Measurements from ENCODE around the gene CDK18.
"Not testable (repeated sequence)": the region's sequence is repeated elsewhere in the genome, so short reads cannot be mapped to it uniquely, and the experiment has no call there.

CDK18 gene

DNA sequence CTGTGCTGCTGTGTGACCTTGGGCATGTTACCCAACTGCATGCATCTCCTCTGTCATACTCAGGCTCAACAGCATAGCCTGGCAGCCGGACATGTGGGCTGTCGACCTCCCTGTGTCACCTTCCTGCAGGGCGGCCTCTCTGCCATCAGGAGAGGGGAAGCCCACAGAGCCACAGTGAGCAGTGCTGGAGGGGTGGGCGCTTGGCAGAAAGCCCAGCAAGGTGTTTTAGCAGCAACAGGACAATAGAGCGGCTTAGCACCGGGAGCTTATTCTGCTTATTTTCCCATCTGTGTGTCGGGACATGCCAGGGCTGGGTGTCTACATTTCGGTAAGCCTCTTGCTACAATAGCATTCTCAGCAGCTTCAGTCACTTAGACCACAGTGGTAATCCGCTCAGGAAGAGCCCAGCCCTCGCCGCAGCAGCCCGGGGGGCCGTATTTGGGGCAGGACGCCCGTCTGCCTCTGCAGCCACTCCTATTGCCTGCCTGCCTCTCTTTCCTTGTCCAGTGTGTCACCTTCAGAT, 22.8 kb upstream of the CDK18 start:
- no peak for FAIRE-seq

DNA sequence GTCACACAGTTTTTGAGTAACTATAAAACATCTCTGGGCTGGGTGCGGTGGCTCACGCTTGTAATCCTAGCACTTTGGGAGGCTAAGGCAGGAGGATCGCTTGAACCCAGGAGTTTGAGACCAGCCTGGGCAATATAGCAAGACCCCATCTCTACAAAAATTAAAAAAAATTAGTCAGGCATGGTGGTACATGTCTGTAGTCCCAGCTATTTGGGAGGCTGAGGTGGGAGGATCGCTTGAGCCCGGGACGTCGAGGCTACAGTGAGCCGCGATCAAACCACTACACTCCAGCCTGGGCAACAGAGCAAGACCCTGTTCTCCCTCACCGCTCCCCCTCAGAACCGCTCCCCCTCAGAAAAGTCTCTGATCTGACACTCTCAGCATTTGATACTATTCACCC, 21.9 kb upstream of the CDK18 start:
- FAIRE-seq = not testable (repeated sequence)

DNA sequence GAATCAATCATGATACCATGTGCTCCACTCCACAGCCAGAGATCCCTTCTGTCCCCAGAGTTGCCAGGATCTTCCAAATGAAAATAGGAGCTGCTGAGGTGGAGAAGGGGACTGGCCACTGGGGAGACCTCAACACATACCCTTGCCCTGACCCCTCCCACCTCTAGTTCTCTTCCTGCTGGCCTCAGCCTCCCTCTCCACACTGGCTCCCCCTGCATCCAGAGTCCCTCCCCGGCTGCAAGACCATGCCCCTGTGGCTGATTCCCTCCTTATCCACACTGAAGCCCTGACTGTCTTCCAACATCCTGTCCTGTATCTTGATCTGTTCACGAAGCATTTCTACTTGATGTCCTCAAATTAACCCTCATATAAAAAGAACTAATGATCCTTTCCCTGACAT, 21.1 kb upstream of the CDK18 start:
- no peak for FAIRE-seq

DNA sequence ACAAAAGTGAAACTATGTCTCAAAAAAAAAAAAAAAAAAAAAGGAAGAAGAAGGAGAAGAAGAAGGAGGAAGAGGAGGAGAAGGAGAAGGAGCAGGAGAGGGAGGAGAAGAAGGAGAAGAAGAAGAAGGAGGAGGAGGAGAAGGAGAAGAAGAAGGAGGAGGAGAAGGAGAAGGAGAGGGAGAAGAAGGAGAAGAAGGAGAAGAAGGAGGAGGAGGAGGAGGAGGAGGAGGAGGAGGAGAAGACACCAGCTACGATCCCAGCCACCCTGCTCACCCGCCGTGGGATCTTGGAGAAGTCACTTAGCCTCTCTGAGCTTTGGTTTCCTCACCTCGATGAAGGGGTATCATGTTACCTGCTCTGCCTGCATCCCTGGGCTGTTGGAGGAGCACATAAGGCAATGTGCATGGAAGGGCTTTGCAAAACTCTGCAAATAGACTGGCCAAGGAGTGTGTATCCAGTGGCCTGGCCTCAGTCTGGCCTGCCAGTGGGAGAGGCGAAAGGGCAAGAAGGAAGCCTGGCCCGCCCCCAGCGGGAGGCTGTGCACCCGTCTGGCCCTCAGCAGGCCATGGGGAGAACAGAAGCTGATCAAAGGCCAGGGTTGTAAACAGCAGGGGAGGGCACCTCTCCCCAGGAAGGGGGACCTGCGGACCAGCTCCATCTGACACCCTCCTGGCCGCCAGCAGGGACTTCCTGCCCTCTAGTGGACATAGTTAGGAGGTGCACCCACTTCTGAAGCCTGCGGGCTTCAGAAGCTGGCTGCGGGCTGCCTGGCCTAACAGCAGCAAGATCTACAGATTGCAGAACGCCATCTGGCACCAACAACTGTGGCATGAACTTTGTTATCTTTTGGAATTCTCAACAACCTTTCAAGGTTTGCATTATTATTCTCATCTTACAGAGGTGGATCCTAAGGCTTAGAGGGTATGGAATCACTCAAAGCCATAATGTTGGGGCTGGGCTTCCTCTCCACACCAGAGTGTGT, 19.2 kb upstream of the CDK18 start:
- no peak for FAIRE-seq

DNA sequence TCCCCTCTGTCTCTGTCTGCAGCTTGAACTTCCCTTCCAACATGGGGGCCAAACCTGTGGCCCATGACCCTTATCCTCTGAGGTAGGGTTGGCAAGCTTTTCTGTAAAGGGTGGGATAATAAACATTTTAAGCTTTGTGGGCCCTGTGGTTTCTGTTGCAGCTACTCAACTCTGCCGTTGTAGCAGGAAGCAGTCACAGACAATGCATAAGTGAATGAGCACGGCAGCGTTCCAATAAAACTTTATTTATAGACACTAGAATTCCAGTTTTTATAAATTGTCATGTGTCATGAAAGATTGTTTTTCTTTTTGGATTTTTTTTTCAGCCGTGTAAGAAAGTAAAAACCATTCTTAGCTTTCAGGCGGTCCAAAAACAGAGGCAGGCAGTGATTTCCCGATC, 18.2 kb upstream of the CDK18 start:
- no peak for FAIRE-seq

DNA sequence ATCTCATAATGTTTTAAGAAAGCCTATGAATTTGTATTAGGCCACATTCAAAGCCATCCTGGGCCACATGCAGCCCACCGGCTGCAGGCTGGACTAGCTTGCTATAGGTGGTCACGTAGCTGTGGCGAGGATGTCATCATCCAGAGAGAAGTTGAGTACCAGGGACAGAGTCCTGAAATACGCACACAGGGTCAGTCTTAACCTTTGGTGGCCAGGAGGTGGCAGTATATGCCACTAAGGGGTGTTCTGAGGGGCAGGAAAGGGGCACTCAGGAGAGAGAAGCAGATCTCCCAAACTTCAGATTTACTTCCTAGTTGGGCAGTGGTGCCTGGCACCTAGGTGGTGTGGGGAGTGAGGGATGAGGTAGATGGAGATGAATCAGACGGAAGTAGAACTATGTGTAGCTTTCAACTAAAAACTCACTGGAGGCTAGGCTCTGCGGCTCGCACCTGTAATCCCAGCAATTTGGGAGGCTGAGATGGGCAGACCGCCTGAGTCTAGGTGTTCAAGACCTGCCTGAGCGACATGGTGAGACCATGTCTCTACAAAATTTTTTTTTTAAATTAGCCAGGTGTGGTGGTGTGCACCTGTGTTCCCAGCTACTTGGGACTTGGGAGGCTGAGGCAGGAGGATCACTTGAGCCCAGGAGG, 16.3 kb upstream of the CDK18 start:
- no peak for FAIRE-seq

DNA sequence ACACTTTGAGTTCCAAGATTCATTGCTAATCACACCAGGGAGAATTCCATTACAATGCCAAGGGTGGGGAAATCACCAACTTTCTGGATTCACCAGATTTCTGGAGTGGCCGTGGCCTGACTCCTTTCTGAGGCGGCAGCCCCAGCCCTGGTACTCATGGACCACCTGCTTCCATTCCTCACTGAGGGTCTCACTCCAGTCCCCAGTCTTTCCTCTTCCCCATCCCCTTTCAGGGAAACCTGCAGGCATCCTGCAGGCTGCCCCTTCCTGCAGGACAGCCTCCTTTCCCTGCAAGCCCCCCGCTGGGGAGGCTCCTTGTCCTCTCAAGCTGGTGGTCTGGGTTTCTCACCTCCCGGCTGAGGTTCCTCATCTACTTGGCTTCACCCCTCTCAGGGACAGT, 12.7 kb upstream of the CDK18 start:
- FAIRE-seq = no peak

DNA sequence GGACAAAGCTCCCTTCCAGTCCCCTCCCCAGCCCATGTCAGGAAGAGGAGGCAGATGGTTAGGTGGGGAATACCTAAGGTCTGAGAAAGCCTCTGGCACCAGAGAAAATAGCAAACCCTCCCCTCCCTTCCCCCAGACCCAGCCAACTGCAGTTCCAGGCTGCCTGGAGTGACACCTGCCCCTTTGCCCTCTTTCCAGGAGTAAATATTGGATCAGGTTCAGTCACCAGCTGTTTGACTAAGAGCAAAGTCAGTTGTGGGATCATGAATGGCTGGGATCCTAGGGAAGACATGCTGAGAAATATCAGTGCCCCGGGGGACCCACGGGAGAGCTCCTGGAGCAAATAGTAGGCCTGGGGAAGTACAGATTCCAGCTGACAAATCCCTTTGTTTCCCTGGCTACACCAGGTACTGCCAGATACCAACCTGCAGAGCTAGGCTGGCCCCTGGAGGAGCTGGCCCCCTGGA, 12.2 kb upstream of the CDK18 start:
- FAIRE-seq = no peak

DNA sequence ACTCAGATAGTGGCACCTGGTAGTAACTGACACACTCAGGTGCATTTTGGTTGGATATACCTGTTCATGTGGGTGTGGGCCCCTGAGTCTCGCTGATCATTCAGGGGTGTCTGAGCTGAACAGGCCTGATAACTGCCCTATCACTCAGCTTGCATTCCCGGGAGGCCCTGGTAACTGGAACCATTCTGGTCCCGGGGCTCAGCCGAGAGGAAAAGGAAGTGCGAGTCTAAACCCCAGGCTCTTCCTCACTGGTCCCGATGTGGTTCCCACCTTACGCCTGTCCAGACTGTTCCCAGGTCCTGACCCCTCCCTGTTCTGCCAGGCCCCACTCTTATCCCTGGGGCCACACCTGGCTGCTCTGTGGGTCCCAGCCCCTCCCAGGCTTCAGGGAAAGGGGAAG, 11.7 kb upstream of the CDK18 start:
- FAIRE-seq = no peak

DNA sequence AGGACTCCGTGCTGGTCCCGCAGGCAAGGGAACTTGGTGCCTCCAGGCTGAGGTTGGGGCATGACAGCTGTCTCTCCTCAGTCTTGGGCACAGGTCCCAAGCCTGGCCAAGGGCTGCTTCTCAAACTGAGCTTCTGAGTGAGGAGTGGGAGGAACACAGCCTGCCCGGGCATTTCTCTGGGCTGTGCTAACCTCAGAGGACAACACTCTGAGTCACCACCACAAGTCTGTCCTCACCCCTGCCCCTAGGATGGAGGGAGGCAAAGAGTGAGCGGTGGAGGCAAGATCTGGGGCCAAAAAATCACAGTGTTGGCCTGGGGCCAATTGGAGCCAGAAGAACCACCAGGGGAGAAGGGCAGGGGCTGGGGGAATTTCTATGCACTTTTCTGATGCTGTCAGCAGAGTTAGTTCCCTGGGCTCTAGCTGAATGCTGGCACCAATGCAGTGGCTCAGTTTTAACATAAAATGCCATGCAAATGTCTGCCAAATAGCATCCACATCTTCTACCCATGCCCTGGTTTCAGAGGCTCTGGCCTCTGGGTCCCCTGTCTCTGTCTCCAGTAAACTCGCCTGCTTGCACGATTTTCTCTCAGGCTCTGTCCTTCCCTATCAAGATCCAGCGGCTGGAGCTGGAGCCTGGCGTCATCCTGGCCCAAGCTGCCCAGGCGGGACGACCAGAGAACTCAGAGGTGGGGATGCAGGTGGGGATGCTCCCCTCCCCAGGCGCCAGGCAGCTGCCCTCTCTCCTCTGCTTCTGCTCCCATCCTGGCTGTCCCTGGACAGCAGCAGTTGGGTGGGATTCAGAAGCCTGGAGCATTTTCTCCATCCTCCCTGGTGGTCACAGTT, 11.0 kb upstream of the CDK18 start:
- no peak for FAIRE-seq

DNA sequence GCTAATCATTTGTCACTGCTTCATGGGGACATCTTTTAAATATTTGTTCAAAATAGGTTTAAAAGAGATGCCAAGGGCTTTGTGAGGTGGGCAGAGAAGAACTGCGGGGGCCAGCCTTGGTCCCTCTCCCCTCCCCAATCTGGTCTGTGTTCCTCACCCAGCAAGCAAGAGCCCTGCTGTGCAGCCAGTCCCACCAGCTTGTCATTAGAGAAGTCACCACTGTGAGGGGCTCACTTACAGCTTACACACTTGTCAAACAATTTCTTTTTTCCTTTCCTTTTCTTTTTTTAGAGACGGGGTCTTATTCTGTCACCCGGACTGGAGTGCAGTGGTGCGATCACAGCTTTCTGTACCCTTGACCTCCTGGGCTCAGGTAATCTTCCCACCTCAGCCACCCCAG, 10.4 kb upstream of the CDK18 start:
- FAIRE-seq = no peak

DNA sequence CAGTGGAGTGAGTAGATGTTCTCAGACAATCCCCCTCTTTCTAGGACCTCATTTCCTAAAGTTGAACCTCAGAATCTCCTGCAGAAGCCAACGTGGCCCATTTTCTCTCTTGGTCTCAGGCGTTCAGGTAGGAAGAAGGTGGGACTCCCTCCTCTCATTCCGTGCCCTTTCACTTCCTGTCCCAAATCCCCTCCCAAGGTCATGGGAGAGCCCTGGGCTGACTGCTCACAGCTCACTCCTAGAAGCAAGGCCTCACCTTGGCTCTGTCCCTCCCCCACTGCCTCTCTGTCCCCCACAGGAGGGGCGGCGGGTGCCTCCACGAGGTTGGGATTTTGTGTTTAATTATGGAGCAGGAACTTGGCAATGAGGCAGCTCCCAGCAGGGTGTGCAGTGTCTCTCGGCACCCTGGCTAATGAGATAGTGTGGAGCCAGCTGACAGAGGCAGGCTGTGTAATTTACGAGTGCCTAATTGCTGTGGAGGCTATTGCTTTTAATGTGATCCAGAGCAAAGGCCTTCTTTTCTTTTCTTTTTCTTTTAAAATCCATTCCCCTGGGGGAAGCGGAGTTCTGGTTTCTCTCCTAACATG, 9.1 kb upstream of the CDK18 start:
- no peak for FAIRE-seq

DNA sequence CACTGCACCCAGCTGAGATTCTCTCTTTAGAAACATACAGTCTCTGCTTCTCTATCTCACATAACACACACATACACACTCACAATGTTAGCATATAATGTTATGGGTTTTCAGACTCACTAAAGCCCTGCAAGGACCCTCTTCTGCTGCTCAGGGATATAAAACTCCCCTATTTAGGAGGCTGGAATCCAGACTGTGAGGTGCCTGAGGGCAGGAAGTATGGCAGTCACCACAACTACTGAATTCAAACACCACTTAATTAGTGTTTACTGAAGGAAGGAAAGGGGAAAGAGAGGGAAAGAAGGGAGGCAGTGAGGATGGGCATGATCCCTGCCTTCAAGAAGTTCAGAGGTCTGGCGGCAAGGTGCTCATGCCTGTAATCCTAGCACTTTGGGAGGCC, 7.8 kb upstream of the CDK18 start:
- FAIRE-seq = no peak

DNA sequence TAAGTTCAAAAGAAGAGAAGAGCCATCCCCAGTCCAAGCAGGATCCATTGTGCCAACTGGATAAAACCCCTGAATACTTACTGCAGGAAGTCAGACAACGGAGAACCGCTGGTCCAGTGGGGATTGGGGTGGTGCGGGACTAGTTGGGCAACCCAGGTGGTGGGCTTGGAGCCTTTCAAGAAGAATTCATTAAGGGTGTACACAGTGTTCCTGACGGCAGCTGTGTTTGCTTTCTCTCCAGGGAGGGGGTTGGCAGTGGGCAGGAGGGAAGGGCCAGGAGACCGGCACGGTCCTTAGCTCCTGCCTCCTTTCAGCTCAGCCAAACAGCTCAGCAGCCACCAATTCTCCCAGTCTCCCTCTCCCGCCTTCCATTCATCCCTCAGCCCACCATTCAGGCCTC, 7.1 kb upstream of the CDK18 start:
- FAIRE-seq = no peak

DNA sequence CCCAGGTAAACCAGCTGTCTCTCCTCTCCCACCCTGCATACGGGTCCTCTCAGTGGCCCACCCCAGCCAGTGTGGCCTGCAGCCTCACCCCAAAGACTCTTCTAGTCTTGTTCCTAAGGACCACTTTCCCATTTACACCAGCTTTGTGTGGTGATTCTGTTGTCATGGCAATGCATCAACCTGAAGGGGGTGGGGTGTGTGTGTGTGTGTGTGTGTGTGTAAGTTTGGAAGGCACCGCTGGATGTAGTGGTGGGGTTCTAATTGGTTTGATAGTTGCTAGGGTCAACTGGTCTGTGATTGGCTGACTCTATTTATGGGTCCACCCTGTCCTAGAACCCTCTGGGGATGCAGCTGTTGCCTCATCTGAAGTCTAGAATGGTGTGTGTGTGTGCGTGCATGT, 4.7 kb upstream of the CDK18 start:
- FAIRE-seq = no peak

DNA sequence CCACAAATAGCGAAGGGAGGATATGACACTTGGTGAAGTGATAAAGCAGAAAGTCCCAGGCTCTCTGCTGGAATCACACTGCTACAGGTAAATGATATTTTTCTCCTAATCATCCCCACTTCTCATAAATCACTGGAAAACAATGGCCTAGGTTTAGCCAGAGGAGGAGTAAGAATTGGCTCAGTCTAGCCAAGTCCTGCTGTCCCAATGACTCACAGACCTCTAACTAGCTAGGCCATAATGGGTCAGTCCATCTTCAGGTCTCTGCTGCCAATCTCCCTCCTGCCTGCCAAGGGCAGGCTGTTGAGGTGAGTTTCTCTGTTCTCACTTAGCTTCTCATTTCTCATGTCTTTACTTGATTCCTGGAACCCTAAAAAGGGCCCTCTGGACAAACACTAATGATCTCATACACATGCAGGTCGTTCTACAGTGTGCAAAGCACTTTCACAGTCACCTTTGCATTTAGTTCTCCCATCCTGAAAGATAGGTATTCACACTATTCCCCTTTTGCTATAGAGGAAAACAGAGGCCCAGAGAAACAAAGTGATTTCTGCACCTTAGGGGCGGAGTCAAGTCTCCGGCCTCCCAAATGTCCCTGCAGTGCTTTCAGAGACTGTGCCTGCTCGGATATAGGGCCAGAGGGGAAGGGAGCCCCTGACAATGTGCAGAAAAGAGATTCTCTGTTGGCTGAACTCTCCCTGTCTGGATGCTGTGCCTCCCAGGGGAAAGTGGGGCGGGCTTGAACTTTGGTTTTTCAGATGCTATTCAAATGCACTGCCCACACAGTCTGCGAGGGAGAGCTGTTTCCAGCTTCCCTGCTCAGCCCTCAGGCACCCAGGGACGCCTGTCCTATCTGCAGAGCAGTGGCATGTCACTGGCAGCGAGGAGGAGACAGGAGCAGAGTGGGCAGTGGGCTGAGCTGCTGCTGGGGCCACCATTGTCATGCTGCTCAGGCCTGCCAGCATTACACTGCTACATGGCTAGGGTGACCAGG, 3.9 kb upstream of the CDK18 start:
- no peak for FAIRE-seq

DNA sequence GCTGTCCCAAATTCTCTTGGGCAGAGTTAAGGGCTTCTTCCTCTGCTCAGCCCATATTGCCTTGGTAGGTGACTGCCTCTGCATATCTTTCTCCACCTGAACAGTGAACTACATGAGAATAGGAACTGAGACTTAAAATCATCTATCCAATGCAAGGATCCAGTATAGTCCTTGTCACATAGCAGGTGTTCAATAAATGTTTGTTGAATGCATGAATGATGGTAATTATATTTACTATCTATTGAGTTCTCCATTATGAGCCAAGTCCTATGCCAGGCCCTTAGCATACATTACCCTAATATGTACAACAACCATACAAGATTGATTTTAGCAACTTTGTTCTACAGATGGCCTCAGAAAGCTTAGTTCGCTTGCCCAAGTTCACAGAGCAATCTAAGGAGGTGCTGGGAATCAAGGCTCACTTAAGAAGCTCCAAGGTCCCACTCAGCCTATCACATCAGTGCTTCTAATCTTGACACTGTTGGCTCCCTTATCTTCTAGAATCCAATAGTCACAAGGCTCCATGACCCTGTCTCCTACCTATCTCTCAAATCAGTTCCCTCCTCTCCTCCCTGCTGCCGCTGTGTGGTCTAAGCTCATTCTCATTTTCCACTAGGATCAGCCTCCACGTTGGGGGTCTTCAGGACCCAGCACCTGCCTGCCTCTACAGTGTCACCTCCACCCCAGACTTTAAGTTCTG, 2.2 kb upstream of the CDK18 start:
- FAIRE-seq = no peak

DNA sequence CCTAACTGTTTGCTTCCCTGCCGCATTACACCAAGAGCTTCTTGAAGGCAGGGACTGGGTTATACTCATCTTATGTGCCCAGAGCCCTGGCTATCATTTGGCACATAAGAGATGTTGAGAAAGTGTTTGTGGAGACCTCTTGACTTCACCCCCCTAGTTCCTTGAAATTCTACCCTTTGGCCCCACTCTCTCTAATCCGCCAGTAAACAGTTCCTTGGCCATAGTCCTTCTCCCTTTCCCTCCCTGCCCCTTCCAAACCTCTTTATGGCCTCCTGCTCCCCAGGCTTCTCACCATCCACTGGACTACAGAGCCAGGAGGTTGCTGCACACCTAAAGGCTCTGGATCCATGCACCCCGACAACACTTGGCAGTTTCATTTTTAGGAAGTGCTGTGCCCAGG, 1.5 kb upstream of the CDK18 start:
- FAIRE-seq = no peak

DNA sequence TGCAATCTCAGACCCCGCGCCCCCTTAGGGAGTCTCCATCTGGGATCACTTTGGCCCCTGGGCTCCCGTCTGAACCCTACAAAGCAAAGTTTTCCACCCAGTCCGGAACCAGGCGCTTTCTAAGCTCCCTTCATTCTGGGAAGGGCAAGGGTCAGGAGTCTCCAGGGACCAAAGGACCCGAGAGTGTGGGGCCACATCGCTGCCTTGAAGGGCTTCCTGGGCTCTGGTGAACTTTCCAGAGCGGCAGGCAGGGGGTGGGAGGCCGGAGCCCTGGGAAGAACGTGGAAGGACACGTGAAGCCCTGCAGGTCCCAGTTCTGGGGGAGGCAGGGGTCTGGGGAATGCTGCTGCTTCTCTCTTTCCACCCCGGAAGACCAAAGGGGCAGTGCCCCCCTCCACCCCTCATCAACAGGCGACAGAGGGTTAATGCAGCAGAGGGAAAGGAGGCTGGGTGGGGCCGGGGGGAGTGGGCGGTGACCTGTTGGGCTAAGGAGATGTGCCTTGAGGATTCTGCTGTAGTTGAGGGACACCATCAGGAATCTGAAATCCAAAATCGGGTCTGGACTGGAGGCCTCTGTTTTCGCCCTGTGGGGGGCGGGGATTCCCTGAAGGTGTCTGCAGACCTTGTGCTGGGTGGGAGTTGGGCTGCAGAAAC, 734 bp downstream of the CDK18 start:
- no peak for FAIRE-seq

DNA sequence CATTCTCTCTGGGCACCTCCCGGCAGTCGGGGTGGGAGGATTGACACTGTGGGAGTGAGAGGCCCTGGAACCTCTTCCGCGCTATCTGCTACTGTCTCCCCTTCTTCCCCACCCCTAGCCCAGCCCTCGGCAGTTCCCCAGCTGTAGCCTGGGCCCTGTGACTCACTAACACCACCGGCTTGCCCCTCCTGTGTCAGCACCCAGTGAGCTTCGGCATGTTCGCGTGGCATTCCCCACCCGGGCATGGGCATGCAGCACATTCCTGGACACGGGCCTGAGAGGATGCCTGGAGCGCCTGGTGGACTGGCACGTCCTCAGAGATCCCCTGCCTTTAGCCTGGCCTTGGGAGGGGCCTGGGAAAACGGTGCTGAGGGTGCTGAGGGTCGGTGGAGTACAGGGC, 1.3 kb downstream of the CDK18 start:
- FAIRE-seq = no peak
